Measurements from ENCODE around the gene MYH13.
A peak's percentile ranks its signal among the peaks of the same experiment; 100 is the strongest.

The MYH13 gene

GRCh38 chr17:10251212-10251948 lies 121.4 kb downstream of the MYH13 start:
- peak; percentile 32 for DNase-seq (ENCODE audit: low spot score)
